B cell (primary cell): Measurements from ENCODE around the gene EFNA5. TPM values are rescaled to one million over a fixed set of nuclear protein-coding genes. Genes with fewer than 3 reads are reported as not detected.

Source experiments
- ATAC-seq: fragments of 200-7000 bp; cut with Tn5 transposase; one replicate; pipeline ENCODE4 v1.10.0; 2021; ENCODE audit warnings: low read depth, mild to moderate bottlenecking, moderate number of reproducible peaks, moderate library complexity
- CTCF ChIA-PET: fragments of 350-600 bp; sonication (Branson Sonifier 250); formaldehyde crosslinking; loops from one replicate; lab custom pipeline; 2021; ENCODE audit warnings: antibody characterized with exemption, inconsistent platforms; lab: Charles Lee
- POLR2A ChIA-PET: fragments of 350-600 bp; sonication (Branson Sonifier 250); formaldehyde crosslinking; loops from one replicate; lab custom pipeline; 2021; ENCODE audit warnings: antibody characterized with exemption; lab: Charles Lee
- DNase-seq: peaks from one replicate; pipeline ENCODE4 v3.0.0; 2013
- H2AFZ ChIP-seq: 2 replicates; pipeline ENCODE4 v1.6.1; 2012; ENCODE audit warnings: mild to moderate bottlenecking, low read depth, low read length; ENCODE audit not compliant: insufficient read depth, poor library complexity, severe bottlenecking
- H3K27ac ChIP-seq, 2 donors: 1 replicate in 1 of 2; 2 replicates in 1 of 2; pipeline ENCODE4 v1.5.1; 2012 to 2013; ENCODE audit warnings: low read length in 2 of 2, mild to moderate bottlenecking in 2 of 2, moderate library complexity in 1 of 2
- H3K27me3 ChIP-seq, 4 experiments: fragments of 200-600 bp in 1 of 4; sonication (generic) in 1 of 4; replicated peaks in 1 of 4; 1 replicate in 2 of 4; 2 replicates in 2 of 4; pipeline versions ENCODE4 v1.6.1 to v1.7.0; 2013 to 2016; ENCODE audit warnings: low read length in 3 of 4, mild to moderate bottlenecking in 2 of 4, mixed read lengths in 1 of 4, moderate library complexity in 1 of 4; ENCODE audit not compliant: insufficient read depth in 4 of 4, control insufficient read depth in 3 of 4; ENCODE audit errors: control extremely low read depth in 1 of 4
- H3K36me3 ChIP-seq, 2 experiments: replicated peaks in 1 of 2; 1 replicate in 1 of 2; 2 replicates in 1 of 2; pipeline versions ENCODE4 v1.6.1 to v1.7.1; 2013; ENCODE audit warnings: low read length in 1 of 2; ENCODE audit not compliant: insufficient read depth in 2 of 2, control insufficient read depth in 1 of 2; ENCODE audit errors: control extremely low read depth in 1 of 2, extremely low read depth in 1 of 2
- H3K4me1 ChIP-seq, 2 donors: fragments of 200-600 bp in 1 of 2; sonication (generic) in 1 of 2; 1 replicate in 1 of 2; 2 replicates in 1 of 2; pipeline versions ENCODE4 v1.5.1 to v1.6.1; 2013 to 2017; ENCODE audit warnings: low read length in 2 of 2; ENCODE audit not compliant: control insufficient read depth in 2 of 2, insufficient read depth in 2 of 2
- H3K4me2 ChIP-seq: replicated peaks from 2 replicates; pipeline ENCODE3; 2012; ENCODE audit warnings: mild to moderate bottlenecking, low read depth, low read length; ENCODE audit not compliant: poor library complexity, severe bottlenecking
- H3K4me3 ChIP-seq, 5 experiments: fragments of 200-600 bp in 1 of 5; sonication (generic) in 1 of 5; 1 replicate in 3 of 5; 2 replicates in 2 of 5; pipeline versions ENCODE4 v1.5.1 to v1.7.0; 2011 to 2016; ENCODE audit warnings: low read length in 4 of 5, mild to moderate bottlenecking in 4 of 5, low read depth in 2 of 5, control low read depth in 1 of 5, moderate library complexity in 1 of 5; ENCODE audit not compliant: insufficient read depth in 1 of 5; ENCODE audit errors: control extremely low read depth in 1 of 5, extremely low read depth in 1 of 5
- H3K79me2 ChIP-seq: fragments of 200-600 bp; sonication (generic); one replicate; pipeline ENCODE4 v1.6.0; 2016; ENCODE audit warnings: low read length; ENCODE audit not compliant: control insufficient read depth, insufficient read depth
- H3K9ac ChIP-seq: fragments of 200-600 bp; sonication (generic); 2 replicates; pipeline ENCODE4 v1.6.1; 2017; ENCODE audit warnings: mild to moderate bottlenecking, low read length, moderate library complexity
- H3K9me3 ChIP-seq, 3 donors: one replicate each; pipeline versions ENCODE4 v1.6.1 to v1.7.1; 2013; ENCODE audit warnings: low read length in 2 of 3; ENCODE audit not compliant: control insufficient read depth in 2 of 3, insufficient read depth in 1 of 3; ENCODE audit errors: control extremely low read depth in 1 of 3
- H4K20me1 ChIP-seq: 2 replicates; pipeline ENCODE4 v1.6.0; 2012; ENCODE audit warnings: mild to moderate bottlenecking, low read length; ENCODE audit not compliant: insufficient read depth, control insufficient read depth, poor library complexity, severe bottlenecking
- H3K27ac Mint-ChIP-seq: one replicate; pipeline ENCODE4 v1.8.0; 2021; ENCODE audit warnings: mixed read lengths
- H3K27me3 Mint-ChIP-seq: one replicate; pipeline ENCODE4 v1.8.0; 2021; ENCODE audit warnings: mixed read lengths
- H3K4me1 Mint-ChIP-seq: one replicate; pipeline ENCODE4 v1.8.0; 2021; ENCODE audit warnings: mixed read lengths
- H3K4me3 Mint-ChIP-seq: one replicate; pipeline ENCODE4 v1.8.0; 2021; ENCODE audit warnings: mixed read lengths
- H3K9me3 Mint-ChIP-seq: one replicate; pipeline ENCODE4 v1.8.0; 2022; ENCODE audit warnings: mixed read lengths; ENCODE audit not compliant: insufficient read depth
- EZH2 ChIP-seq: IDR thresholded peaks from 2 replicates; pipeline ENCODE4 v1.6.1; 2012; ENCODE audit warnings: borderline replicate concordance, low read depth, mild to moderate bottlenecking, moderate library complexity, low read length; ENCODE audit not compliant: insufficient read depth, poor library complexity, severe bottlenecking
- WGBS: methylation state at CpG from one replicate; pipeline ENCODE4 v1.1.5; 2013; ENCODE audit warnings: missing lambda C conversion rate; ENCODE audit not compliant: insufficient coverage; 5-methylcytosine and 5-hydroxymethylcytosine counted together
- intact Hi-C: fragments of 100-400 bp; cut with micrococcal nuclease; formaldehyde crosslinking; loops from one replicate; pipeline ENCODE4 v1.10.0; 2022
- polyA plus RNA-seq: library from polyadenylated mRNA; depleted of rRNA; stranded (reverse); fragments of >200 nt; gene quantifications from 2 replicates; pipeline ENCODE4 v1.2.3, GENCODE V29; 2012
- total RNA-seq, 2 donors: library from RNA; stranded (reverse); fragments of 120-200 nt in 1 of 2; gene quantifications; 1 replicate in 1 of 2; 2 replicates in 1 of 2; pipeline versions ENCODE4 v1.2.3 to v1.2.4, GENCODE V29; 2013 to 2022
- TF ChIP-seq, protein P1 (sequence below): fragments of 200-600 bp; IDR thresholded peaks from one replicate; pipeline ENCODE4 v1.8.0; 2022; ENCODE audit warnings: antibody characterized with exemption, mild to moderate bottlenecking

The EFNA5 gene
- total and polyA plus RNA-seq, 2 donors (not counting 1 experiment from before 2014, with no cell fraction given): not detected

DNA sequence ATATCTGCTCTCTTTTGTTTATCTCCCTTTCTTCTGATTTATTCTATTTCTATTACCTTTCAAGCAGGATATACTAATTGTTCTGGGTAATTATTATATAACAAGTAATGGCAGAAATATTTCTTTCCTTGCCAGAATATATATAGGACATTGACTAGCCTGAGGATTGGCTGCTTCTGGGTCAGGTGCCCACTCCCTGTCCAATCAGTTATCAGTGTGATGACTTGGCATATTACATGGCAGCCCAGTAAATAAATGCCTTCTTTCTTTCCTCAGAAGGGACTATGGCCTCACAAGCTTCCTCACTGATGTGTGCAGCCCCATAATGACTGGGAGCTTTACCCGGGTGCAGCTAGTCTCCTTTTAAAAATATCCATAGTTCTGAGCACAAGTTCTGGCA is 301.1 kb downstream of the EFNA5 start:
- intact Hi-C loops: no loop called here
- H3K9me3 ChIP-seq: no peaks in the 10 kb centered on the region
- no peaks in the 10 kb centered on the region for H3K36me3 ChIP-seq
- no peak overlapping the region for H3K4me3 ChIP-seq
- no peak overlapping the region for H3K27ac ChIP-seq
- no peak overlapping the region for H3K9ac ChIP-seq
- H3K4me1 Mint-ChIP-seq: peaks cover 19% of the 10 kb centered on the region
- DNase-seq: no peak
- TF ChIP-seq, protein P1, sequence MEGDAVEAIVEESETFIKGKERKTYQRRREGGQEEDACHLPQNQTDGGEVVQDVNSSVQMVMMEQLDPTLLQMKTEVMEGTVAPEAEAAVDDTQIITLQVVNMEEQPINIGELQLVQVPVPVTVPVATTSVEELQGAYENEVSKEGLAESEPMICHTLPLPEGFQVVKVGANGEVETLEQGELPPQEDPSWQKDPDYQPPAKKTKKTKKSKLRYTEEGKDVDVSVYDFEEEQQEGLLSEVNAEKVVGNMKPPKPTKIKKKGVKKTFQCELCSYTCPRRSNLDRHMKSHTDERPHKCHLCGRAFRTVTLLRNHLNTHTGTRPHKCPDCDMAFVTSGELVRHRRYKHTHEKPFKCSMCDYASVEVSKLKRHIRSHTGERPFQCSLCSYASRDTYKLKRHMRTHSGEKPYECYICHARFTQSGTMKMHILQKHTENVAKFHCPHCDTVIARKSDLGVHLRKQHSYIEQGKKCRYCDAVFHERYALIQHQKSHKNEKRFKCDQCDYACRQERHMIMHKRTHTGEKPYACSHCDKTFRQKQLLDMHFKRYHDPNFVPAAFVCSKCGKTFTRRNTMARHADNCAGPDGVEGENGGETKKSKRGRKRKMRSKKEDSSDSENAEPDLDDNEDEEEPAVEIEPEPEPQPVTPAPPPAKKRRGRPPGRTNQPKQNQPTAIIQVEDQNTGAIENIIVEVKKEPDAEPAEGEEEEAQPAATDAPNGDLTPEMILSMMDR: no peak
- TF ChIP-seq EZH2: no peak
- H3K27me3 ChIP-seq: no peaks in the 10 kb centered on the region
- H4K20me1 ChIP-seq: no peaks in the 10 kb centered on the region
- no CpG with 5 or more reads among the region's 1 CpG for WGBS
- H3K9me3 Mint-ChIP-seq: no peaks in the 10 kb centered on the region
- no peak overlapping the region for H2AFZ ChIP-seq
- no peak for ATAC-seq
- H3K4me2 ChIP-seq: no peak overlapping the region
- no peak overlapping the region for H3K4me3 Mint-ChIP-seq
- no peaks in the 10 kb centered on the region for H3K79me2 ChIP-seq
- ChIA-PET POLR2A (no interaction called here), CTCF (no interaction called here)
- peaks cover 19 to 20% of the 10 kb centered on the region in 2 donors for H3K4me1 ChIP-seq
- no peak overlapping the region for H3K27ac Mint-ChIP-seq
- H3K27me3 Mint-ChIP-seq: peaks cover 4% of the 10 kb centered on the region

DNA sequence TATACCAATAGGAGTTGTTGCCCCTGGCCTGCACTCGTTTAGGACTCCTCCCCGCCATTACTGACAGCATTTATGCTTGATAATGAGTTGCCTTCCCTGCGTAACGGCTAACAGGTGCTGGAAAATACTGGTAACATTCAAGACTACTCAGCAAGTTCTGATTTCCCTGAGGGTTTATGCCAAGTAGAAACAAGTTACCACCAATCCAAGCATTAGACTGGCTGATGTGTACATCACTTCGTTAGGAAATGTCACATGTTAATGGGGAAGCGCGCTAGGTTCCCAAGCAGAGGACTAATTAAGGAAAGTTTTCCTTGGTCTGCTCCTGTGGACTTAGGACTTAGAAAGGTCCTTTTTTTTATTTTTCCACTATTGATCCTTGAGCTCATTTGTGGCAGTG is 302.1 kb downstream of the EFNA5 start:
- H3K4me3 Mint-ChIP-seq: no peak overlapping the region
- peaks cover 4% of the 10 kb centered on the region for H3K27me3 Mint-ChIP-seq
- ChIA-PET CTCF (no interaction called here), POLR2A (no interaction called here)
- WGBS: 89% methylated on average over 4 of the region's 7 CpGs
- H3K4me3 ChIP-seq: no peak overlapping the region
- TF ChIP-seq, protein P1: no peak
- TF ChIP-seq EZH2: no peak
- H3K27me3 ChIP-seq: no peaks in the 10 kb centered on the region
- peaks cover 13% of the 10 kb centered on the region for H3K4me1 Mint-ChIP-seq
- peaks cover 11 to 14% of the 10 kb centered on the region in 2 donors for H3K4me1 ChIP-seq
- no peaks in the 10 kb centered on the region for H4K20me1 ChIP-seq
- H3K36me3 ChIP-seq: no peaks in the 10 kb centered on the region
- H3K9ac ChIP-seq: no peak overlapping the region
- no peak overlapping the region for H3K27ac ChIP-seq
- intact Hi-C loops: no loop called here
- no peak for ATAC-seq
- no peaks in the 10 kb centered on the region for H3K9me3 ChIP-seq
- H2AFZ ChIP-seq: no peak overlapping the region
- H3K79me2 ChIP-seq: no peaks in the 10 kb centered on the region
- H3K9me3 Mint-ChIP-seq: no peaks in the 10 kb centered on the region
- no peak for DNase-seq
- H3K4me2 ChIP-seq: no peak overlapping the region
- H3K27ac Mint-ChIP-seq: no peak overlapping the region
